Raji (cell line): Measurements from ENCODE around the gene HADHB.

ENCODE experiments used
- POLR2A ChIP-seq: IDR thresholded peaks from 2 replicates; pipeline ENCODE4 v1.6.1; 2011; ENCODE audit warnings: low read depth, low read length, control low read depth; ENCODE audit not compliant: insufficient read depth

Gene HADHB

GRCh38 chr2:26333293-26333692 lies 88.6 kb downstream of the HADHB start:
- TF ChIP-seq POLR2A = no peak

- no peak for TF ChIP-seq POLR2A
Measured at GRCh38 chr2:26335231-26335630, 90.5 kb downstream of the HADHB start.

- no peak for TF ChIP-seq POLR2A
Measured at GRCh38 chr2:26336719-26337118, 92.0 kb downstream of the HADHB start.

GRCh38 chr2:26337298-26337697 lies 92.6 kb downstream of the HADHB start:
- TF ChIP-seq POLR2A = no peak
